Pancreas (tissue), 10 donors: Measurements from ENCODE around the gene TEX264. TPM values are rescaled to one million over a fixed set of nuclear protein-coding genes. Genes with fewer than 3 reads are reported as not detected.

Source experiments
- ATAC-seq, 4 donors: fragments of 200-7000 bp; cut with Tn5 transposase; one replicate each; pipeline versions ENCODE4 v1.8.0 to v1.9.1; 2020; ENCODE audit warnings: mild to moderate bottlenecking in 4 of 4, moderate library complexity in 4 of 4
- DNase-seq, 6 donors: peaks; one replicate each; pipeline ENCODE4 v3.0.0-alpha.2; 2020
- FAIRE-seq: peaks from 2 replicates; lab custom pipeline; 2012; peaks lifted over from hg19 to GRCh38; lab: Jason Lieb, UNC
- H3K27ac ChIP-seq, 4 donors: fragments of 200-600 bp; sonication (generic); 1 replicate in 3 of 4; 2 replicates in 1 of 4; pipeline versions ENCODE4 v1.5.0 to v1.8.0; 2020
- H3K27me3 ChIP-seq, 4 donors: fragments of 200-600 bp; one replicate each; pipeline ENCODE4 v1.8.0; 2021
- H3K36me3 ChIP-seq, 3 donors: fragments of 200-600 bp; sonication (generic) in 1 of 3; one replicate each; pipeline versions ENCODE4 v1.5.0 to v1.8.0; 2020 to 2021
- H3K4me1 ChIP-seq, 3 donors: fragments of 200-600 bp; one replicate each; pipeline ENCODE4 v1.8.0; 2021
- H3K4me3 ChIP-seq, 4 donors: fragments of 200-600 bp; sonication (generic) in 2 of 4; one replicate each; pipeline versions ENCODE4 v1.5.0 to v1.8.0; 2020 to 2021
- H3K9me3 ChIP-seq, 4 donors: fragments of 200-600 bp; one replicate each; pipeline ENCODE4 v1.8.0; 2021
- CTCF ChIP-seq, 4 donors: fragments of 200-600 bp; sonication (generic) in 3 of 4; IDR thresholded peaks; one replicate each; pipeline versions ENCODE4 v1.5.0 to v1.8.0; 2021; ENCODE audit warnings: antibody characterized with exemption in 4 of 4
- WGBS, 2 donors: extraction: QIAGEN DNeasy Blood & Tissue Kit; methylation state at CpG; one replicate each; pipeline ENCODE4 v1.1.7; 2013; 5-methylcytosine and 5-hydroxymethylcytosine counted together
- intact Hi-C, 3 donors: fragments of 100-400 bp; cut with DNase I; formaldehyde crosslinking; loops; one replicate each; pipeline versions ENCODE4 v1.11.1 to v1.14.2; 2022
- polyA plus RNA-seq, 2 donors: library from polyadenylated mRNA; stranded (reverse); fragments of 200-250 nt; gene quantifications; one replicate each; pipeline ENCODE4 v1.2.3, GENCODE V29; 2013
- total RNA-seq, 6 donors: library from RNA; stranded (reverse); fragmentation: NEBNext Ultra II Directional in 4 of 6; extraction: Animal tissue kit (Norgen Biotek cat#: 25700) in 4 of 6; gene quantifications; one replicate each; pipeline versions ENCODE4 v1.2.1 to v1.2.4, GENCODE V29; 2021 to 2023
- donor health status: healthy with polysubstance abuse.
- donor health status: DM: no; HTN: no; CAD: no; lungs with moderate emphysema.
- donor health status: DM: no; HTN: no; CAD: no.
- donor health status: control.
- donor health status: control.
- donor health status: Bipolar disorder and iron deficiency.
- donor health status: DM: yes; HTN: yes; CAD: no.
- donor health status: DM: no; HTN: no; CAD: no.
- donor health status: DM: no; HTN: no; CAD: no.
- donor health status: DM: yes; HTN: yes; CAD: no.

Gene TEX264
- total and polyA plus RNA-seq, 8 donors = 20.9 to 59.3 (median 25.5) TPM

- FAIRE-seq (no peak), DNase-seq (peak in 1 of 6 donors; percentile 39), ATAC-seq (no peak)
- H3K27ac ChIP-seq = no peak overlapping the region
- no peaks in the 10 kb centered on the region for H3K9me3 ChIP-seq
- no peaks in the 10 kb centered on the region for H3K36me3 ChIP-seq
- 89 to 95% methylated on average over 19 of the region's 19 CpGs for WGBS, 2 donors
- no peaks in the 10 kb centered on the region for H3K4me1 ChIP-seq
- no peaks in the 10 kb centered on the region for H3K27me3 ChIP-seq
- no peak for TF ChIP-seq CTCF (IDR thresholded peaks at IDR 0.05)
- H3K4me3 ChIP-seq = no peak overlapping the region
- intact Hi-C loops = loop anchor here in 1 of 3 donors (10.0 kb wide), 1 partner anchor 92 kb away; no protein-coding TSS in a partner anchor
Measured at GRCh38 chr3:51712963-51713362, 41.9 kb downstream of the TEX264 start.

GRCh38 chr3:51715231-51715976, 44.4 kb downstream of the TEX264 start:
- Histone ChIP-seq H3K27me3 (no peaks in the 10 kb centered on the region), H3K4me1 (no peaks in the 10 kb centered on the region), H3K36me3 (no peaks in the 10 kb centered on the region), H3K4me3 (no peak overlapping the region), H3K27ac (no peak overlapping the region), H3K9me3 (no peaks in the 10 kb centered on the region)
- FAIRE-seq (no peak), DNase-seq (peak in 2 of 6 donors; percentile 53 to 69), ATAC-seq (no peak)
- no peak for TF ChIP-seq CTCF (IDR thresholded peaks at IDR 0.05)
- WGBS, 2 donors = 89 to 90% methylated on average over 36 of the region's 36 CpGs
- intact Hi-C loops = loop anchor here in 1 of 3 donors (10.0 kb wide), 1 partner anchor 89 kb away; no protein-coding TSS in a partner anchor

DNA sequence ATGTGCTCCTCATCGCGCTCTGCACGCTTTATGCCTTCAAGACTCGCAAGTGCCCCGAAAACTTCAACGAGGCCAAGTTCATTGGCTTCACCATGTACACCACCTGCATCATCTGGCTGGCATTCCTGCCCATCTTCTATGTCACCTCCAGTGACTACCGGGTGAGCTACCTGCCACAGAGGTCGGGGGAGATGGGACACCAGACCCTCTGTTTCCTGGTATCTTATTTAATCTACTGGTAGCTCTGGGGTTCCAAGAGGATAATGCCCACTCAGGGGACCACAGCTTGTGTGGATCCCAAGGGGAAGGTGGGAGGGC, 44.9 kb downstream of the TEX264 start:
- no peak for ATAC-seq
- Histone ChIP-seq H3K36me3 (no peaks in the 10 kb centered on the region), H3K27ac (no peak overlapping the region), H3K4me1 (no peaks in the 10 kb centered on the region), H3K9me3 (no peaks in the 10 kb centered on the region), H3K27me3 (no peaks in the 10 kb centered on the region), H3K4me3 (no peak overlapping the region)
- 93 to 99% methylated on average over 8 of the region's 8 CpGs for WGBS, 2 donors
- DNase-seq = no peak
- intact Hi-C loops = loop anchor here in 1 of 3 donors (10.0 kb wide), 1 partner anchor 89 kb away; no protein-coding TSS in a partner anchor
- FAIRE-seq = no peak
- TF ChIP-seq CTCF (IDR thresholded peaks at IDR 0.05) = no peak

- no peaks in the 10 kb centered on the region for H3K36me3 ChIP-seq
- intact Hi-C loops = loop anchor here in 1 of 3 donors (10.0 kb wide), 1 partner anchor 88 kb away; no protein-coding TSS in a partner anchor
- no peaks in the 10 kb centered on the region for H3K9me3 ChIP-seq
- WGBS, 2 donors = 83 to 84% methylated on average over 5 of the region's 5 CpGs
- H3K4me1 ChIP-seq = no peaks in the 10 kb centered on the region
- no peak overlapping the region for H3K4me3 ChIP-seq
- DNase-seq = peak in 2 of 6 donors; percentile 41 to 45
- no peak for ATAC-seq
- H3K27ac ChIP-seq = no peak overlapping the region
- FAIRE-seq = no peak
- TF ChIP-seq CTCF (IDR thresholded peaks at IDR 0.05) = no peak
- H3K27me3 ChIP-seq = no peaks in the 10 kb centered on the region
Measured at GRCh38 chr3:51716805-51717204, 45.8 kb downstream of the TEX264 start.

DNA sequence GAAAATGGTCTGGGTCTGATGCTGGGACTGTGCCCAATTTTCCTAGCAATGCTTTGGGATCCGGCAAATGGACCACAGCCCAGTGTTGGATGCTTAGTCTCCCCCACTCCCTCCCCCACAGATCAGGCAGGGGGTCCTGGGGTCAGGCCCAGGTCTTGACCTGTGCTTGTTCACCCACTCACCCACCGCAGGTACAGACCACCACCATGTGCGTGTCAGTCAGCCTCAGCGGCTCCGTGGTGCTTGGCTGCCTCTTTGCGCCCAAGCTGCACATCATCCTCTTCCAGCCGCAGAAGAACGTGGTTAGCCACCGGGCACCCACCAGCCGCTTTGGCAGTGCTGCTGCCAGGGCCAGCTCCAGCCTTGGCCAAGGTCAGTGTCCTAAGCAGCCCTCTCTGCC, 46.4 kb downstream of the TEX264 start:
- Histone ChIP-seq H3K4me3 (no peak overlapping the region), H3K36me3 (no peaks in the 10 kb centered on the region), H3K27me3 (no peaks in the 10 kb centered on the region), H3K9me3 (no peaks in the 10 kb centered on the region), H3K4me1 (no peaks in the 10 kb centered on the region), H3K27ac (no peak overlapping the region)
- WGBS, 2 donors = 89% methylated on average over 10 of the region's 10 CpGs
- TF ChIP-seq CTCF (IDR thresholded peaks at IDR 0.05) = no peak
- intact Hi-C loops = loop anchor here in 1 of 3 donors (10.0 kb wide), 1 partner anchor 87 kb away; no protein-coding TSS in a partner anchor
- DNase-seq (peak in 2 of 6 donors; percentile 50 to 60), FAIRE-seq (no peak), ATAC-seq (no peak)
